ENCODE data around the gene CFAP45.

GRCh38 chr1:159889821-159890252 is 10.1 kb downstream of the CFAP45 start:
- TF ChIP-seq, protein P1, sequence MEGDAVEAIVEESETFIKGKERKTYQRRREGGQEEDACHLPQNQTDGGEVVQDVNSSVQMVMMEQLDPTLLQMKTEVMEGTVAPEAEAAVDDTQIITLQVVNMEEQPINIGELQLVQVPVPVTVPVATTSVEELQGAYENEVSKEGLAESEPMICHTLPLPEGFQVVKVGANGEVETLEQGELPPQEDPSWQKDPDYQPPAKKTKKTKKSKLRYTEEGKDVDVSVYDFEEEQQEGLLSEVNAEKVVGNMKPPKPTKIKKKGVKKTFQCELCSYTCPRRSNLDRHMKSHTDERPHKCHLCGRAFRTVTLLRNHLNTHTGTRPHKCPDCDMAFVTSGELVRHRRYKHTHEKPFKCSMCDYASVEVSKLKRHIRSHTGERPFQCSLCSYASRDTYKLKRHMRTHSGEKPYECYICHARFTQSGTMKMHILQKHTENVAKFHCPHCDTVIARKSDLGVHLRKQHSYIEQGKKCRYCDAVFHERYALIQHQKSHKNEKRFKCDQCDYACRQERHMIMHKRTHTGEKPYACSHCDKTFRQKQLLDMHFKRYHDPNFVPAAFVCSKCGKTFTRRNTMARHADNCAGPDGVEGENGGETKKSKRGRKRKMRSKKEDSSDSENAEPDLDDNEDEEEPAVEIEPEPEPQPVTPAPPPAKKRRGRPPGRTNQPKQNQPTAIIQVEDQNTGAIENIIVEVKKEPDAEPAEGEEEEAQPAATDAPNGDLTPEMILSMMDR (IDR thresholded peaks at IDR 0.05): no peak
- no peak for TF ChIP-seq POLR2A (IDR thresholded peaks at IDR 0.05)

Measured in lower leg skin (tissue), 3 donors.